Choroid plexus epithelial cell (primary cell): Measurements from ENCODE around the gene RNASE2.

ENCODE experiments used
- DNase-seq: peaks from one replicate; pipeline ENCODE4 v3.0.0-alpha.2; 2010; ENCODE audit warnings: low read depth
- H3K4me3 ChIP-seq: 2 replicates; pipeline ENCODE4 v1.5.1; 2011; ENCODE audit warnings: low read depth, mild to moderate bottlenecking, control low read depth, low read length, moderate library complexity
- TF ChIP-seq, protein P1 (sequence below): conservative IDR thresholded peaks from 2 replicates; pipeline ENCODE4 v1.5.1; 2011; ENCODE audit warnings: low read depth, mild to moderate bottlenecking, control low read depth, inconsistent platforms, low read length, moderate library complexity

The RNASE2 gene

DNA sequence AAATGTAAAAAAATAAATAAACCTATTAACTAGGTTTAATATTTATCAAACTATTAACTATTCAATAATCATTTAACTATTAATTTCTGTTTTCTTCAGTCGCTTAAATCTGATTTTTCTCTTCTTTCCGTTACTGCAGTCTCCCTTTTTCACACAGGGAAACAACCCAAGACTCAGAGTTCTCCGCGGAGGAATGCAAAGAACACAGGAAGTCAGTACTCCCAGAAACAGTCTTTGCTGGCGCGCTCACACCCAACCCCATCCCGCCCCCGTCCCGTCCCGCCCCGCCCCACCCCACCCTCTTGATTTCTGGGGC lies 34.1 kb downstream of the RNASE2 start:
- no peak for DNase-seq
- H3K4me3 ChIP-seq, result no peak overlapping the region
- TF ChIP-seq, protein P1, sequence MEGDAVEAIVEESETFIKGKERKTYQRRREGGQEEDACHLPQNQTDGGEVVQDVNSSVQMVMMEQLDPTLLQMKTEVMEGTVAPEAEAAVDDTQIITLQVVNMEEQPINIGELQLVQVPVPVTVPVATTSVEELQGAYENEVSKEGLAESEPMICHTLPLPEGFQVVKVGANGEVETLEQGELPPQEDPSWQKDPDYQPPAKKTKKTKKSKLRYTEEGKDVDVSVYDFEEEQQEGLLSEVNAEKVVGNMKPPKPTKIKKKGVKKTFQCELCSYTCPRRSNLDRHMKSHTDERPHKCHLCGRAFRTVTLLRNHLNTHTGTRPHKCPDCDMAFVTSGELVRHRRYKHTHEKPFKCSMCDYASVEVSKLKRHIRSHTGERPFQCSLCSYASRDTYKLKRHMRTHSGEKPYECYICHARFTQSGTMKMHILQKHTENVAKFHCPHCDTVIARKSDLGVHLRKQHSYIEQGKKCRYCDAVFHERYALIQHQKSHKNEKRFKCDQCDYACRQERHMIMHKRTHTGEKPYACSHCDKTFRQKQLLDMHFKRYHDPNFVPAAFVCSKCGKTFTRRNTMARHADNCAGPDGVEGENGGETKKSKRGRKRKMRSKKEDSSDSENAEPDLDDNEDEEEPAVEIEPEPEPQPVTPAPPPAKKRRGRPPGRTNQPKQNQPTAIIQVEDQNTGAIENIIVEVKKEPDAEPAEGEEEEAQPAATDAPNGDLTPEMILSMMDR, result no peak

- peak; percentile 99 for DNase-seq
- H3K4me3 ChIP-seq, result peak within 1 kb of the TSS; percentile 92
- TF ChIP-seq, protein P1, result peak; percentile 63
Observed at GRCh38 chr14:20989787-20990600, 34.7 kb downstream of the RNASE2 start, which contains the start of gene METTL17. Gene METTL17, plus strand, starts transcription at chr14:20989980. Its CDS starts 23 bp downstream, at chr14:20990003.

DNA sequence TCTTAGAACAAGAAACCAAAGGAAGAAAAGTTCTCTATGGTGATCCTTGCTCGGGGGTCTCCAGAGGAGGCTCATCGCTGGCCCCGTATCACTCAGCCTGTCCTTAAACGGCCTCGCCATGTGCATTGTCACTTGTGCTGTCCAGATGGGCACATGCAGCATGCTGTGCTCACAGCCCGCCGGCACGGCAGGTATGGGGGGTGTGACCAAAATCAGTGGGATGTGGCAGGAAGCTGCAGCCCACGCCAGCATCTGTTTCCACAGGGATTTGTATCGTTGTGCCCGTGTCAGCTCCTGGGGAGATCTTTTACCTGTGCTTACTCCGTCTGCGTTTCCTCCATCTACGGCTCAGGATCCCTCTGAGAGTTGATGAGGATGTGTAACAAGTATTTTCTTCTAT lies 41.2 kb downstream of the RNASE2 start:
- no peak for DNase-seq
- H3K4me3 ChIP-seq, result no peak overlapping the region
- TF ChIP-seq, protein P1, result no peak

- TF ChIP-seq, protein P1, result no peak
- no peak for DNase-seq
- H3K4me3 ChIP-seq, result no peak overlapping the region
Observed at GRCh38 chr14:20997115-20997514, 41.8 kb downstream of the RNASE2 start.

- TF ChIP-seq, protein P1, result no peak
Observed at GRCh38 chr14:20997564-20997963, 42.3 kb downstream of the RNASE2 start.

GRCh38 chr14:20998139-20998538 lies 42.9 kb downstream of the RNASE2 start:
- no peak for DNase-seq
- TF ChIP-seq, protein P1, result no peak
- H3K4me3 ChIP-seq, result no peak overlapping the region

More at GRCh38 chr14:20997564-20997963, 42.3 kb downstream of the RNASE2 start:
- no peak for DNase-seq
- no peak overlapping the region for H3K4me3 ChIP-seq
